Spleen (tissue), 11 donors: ENCODE measurements around the gene FCSK. TPM values are rescaled to one million over a fixed set of nuclear protein-coding genes. Genes with fewer than 3 reads are reported as not detected.
"Not testable (repeated sequence)": the region's sequence is repeated elsewhere in the genome, so short reads cannot be mapped to it uniquely, and the experiment has no call there.

Source experiments
- DNase-seq: peaks from one replicate; pipeline ENCODE4 v3.0.0-alpha.2; 2020
- H3K27ac ChIP-seq, 8 donors: fragments of 200-600 bp; sonication (generic) in 7 of 8; 1 replicate in 4 of 8; 2 replicates in 4 of 8; pipeline versions ENCODE4 v1.5.0 to v1.8.0; 2016 to 2021; ENCODE audit warnings: inconsistent platforms in 4 of 8, mild to moderate bottlenecking in 4 of 8, moderate library complexity in 1 of 8
- H3K27me3 ChIP-seq, 7 donors: fragments of 200-600 bp; sonication (generic) in 6 of 7; replicated peaks in 1 of 7; 1 replicate in 4 of 7; 2 replicates in 3 of 7; pipeline versions ENCODE4 v1.5.0 to v1.8.0; 2016 to 2021; ENCODE audit warnings: inconsistent platforms in 3 of 7, mild to moderate bottlenecking in 1 of 7
- H3K36me3 ChIP-seq, 6 donors: fragments of 200-600 bp; sonication (generic) in 5 of 6; 1 replicate in 4 of 6; 2 replicates in 2 of 6; pipeline versions ENCODE4 v1.5.0 to v1.8.0; 2016 to 2021; ENCODE audit warnings: inconsistent platforms in 2 of 6
- H3K4me1 ChIP-seq, 6 donors: fragments of 200-600 bp; sonication (generic) in 5 of 6; 1 replicate in 3 of 6; 2 replicates in 3 of 6; pipeline versions ENCODE4 v1.5.0 to v1.8.0; 2016 to 2021; ENCODE audit warnings: inconsistent platforms in 3 of 6
- H3K4me3 ChIP-seq, 8 donors: fragments of 200-600 bp; sonication (generic) in 7 of 8; 1 replicate in 4 of 8; 2 replicates in 4 of 8; pipeline versions ENCODE4 v1.5.0 to v1.8.0; 2016 to 2021; ENCODE audit warnings: inconsistent platforms in 4 of 8, mild to moderate bottlenecking in 4 of 8, moderate library complexity in 2 of 8
- H3K9me3 ChIP-seq, 8 donors: fragments of 200-600 bp; sonication (generic) in 7 of 8; 1 replicate in 4 of 8; 2 replicates in 4 of 8; pipeline versions ENCODE4 v1.5.0 to v1.8.0; 2016 to 2021; ENCODE audit warnings: inconsistent platforms in 4 of 8
- CTCF ChIP-seq, 11 experiments: fragments of 200-600 bp in 7 of 11; fragments of 450-650 bp in 4 of 11; sonication (generic) in 4 of 11; IDR thresholded peaks in 8 of 11; conservative IDR thresholded peaks in 3 of 11; 1 replicate in 7 of 11; 2 replicates in 4 of 11; pipeline versions ENCODE4 v1.4.0 to v1.8.0; 2016 to 2021; ENCODE audit warnings: antibody characterized with exemption in 11 of 11, inconsistent platforms in 4 of 11, mild to moderate bottlenecking in 1 of 11
- POLR2A ChIP-seq, 3 donors: fragments of 450-650 bp; IDR thresholded peaks; one replicate each; pipeline ENCODE4 v1.5.1; 2017; ENCODE audit warnings: antibody characterized with exemption in 3 of 3, mild to moderate bottlenecking in 1 of 3
- POLR2AphosphoS5 ChIP-seq, 3 donors: sonication (generic); formaldehyde crosslinking; IDR thresholded peaks; one replicate each; pipeline ENCODE4 v1.5.1; 2017; ENCODE audit warnings: antibody characterized with exemption in 3 of 3
- whole genome bisulfite sequencing, 5 donors: extraction: QIAGEN DNeasy Blood & Tissue Kit in 3 of 5; methylation state at CpG; one replicate each; pipeline versions ENCODE4 v1.1.5 to v1.1.7; 2013 to 2018; 5-methylcytosine and 5-hydroxymethylcytosine counted together
- intact Hi-C: fragments of 100-400 bp; cut with DNase I; formaldehyde crosslinking; loops from one replicate; pipeline ENCODE4 v1.15.0; 2023; ENCODE audit warnings: low total_unique reads
- polyA plus RNA-seq, 3 donors: library from polyadenylated mRNA; stranded (reverse); fragments of 200-250 nt; gene quantifications; one replicate each; pipeline ENCODE4 v1.2.1, GENCODE V29; 2013
- total RNA-seq, 7 donors: library from RNA; depleted of rRNA in 3 of 7; stranded (reverse); fragments of >200 nt in 3 of 7; fragmentation: NEBNext Ultra II Directional in 4 of 7; extraction: Animal tissue kit (Norgen Biotek cat#: 25700) in 4 of 7; gene quantifications; one replicate each; pipeline versions ENCODE4 v1.1.0 to v1.2.1, GENCODE V29; 2016 to 2021
- donor health status: healthy with polysubstance abuse.
- donor health status: DM: no; HTN: no; CAD: no; lungs with moderate emphysema.
- donor health status: DM: no; HTN: no; CAD: no.
- donor health status: Bipolar disorder and iron deficiency.
- donor health status: healthy.
- donor health status: DM: no; HTN: no; CAD: no.
- donor health status: DM: yes; HTN: yes; CAD: no.

FCSK gene
- total and polyA plus RNA-seq, 10 donors: 8.1 to 31.9 (median 23.5) TPM

- Histone ChIP-seq H3K27ac (no peak overlapping the region), H3K27me3 (no peaks in the 10 kb centered on the region), H3K9me3 (no peaks in the 10 kb centered on the region), H3K4me3 (no peak overlapping the region), H3K4me1 (peaks cover 8 to 24% (median 18%) of the 10 kb centered on the region in 6 donors), H3K36me3 (no peaks in the 10 kb centered on the region)
- 92 to 99% (median 94%) methylated on average over 7 of the region's 7 CpGs for WGBS, 5 donors
- DNase-seq: no peak
- no peak for TF ChIP-seq CTCF (IDR thresholded peaks at IDR 0.05 in 8 of 11, conservative IDR thresholded peaks at IDR 0.05 in 3 of 11)
- no peak for TF ChIP-seq POLR2A (IDR thresholded peaks at IDR 0.05)
- TF ChIP-seq POLR2AphosphoS5 (IDR thresholded peaks at IDR 0.05): no peak
- intact Hi-C loops: no loop called here
Measured at GRCh38 chr16:70442344-70442743, 12.1 kb upstream of the FCSK start.

- TF ChIP-seq POLR2AphosphoS5 (IDR thresholded peaks at IDR 0.05) (no peak), POLR2A (IDR thresholded peaks at IDR 0.05) (no peak), CTCF (IDR thresholded peaks at IDR 0.05 in 8 of 11, conservative IDR thresholded peaks at IDR 0.05 in 3 of 11) (no peak)
Measured at GRCh38 chr16:70444249-70445063, 9.9 kb upstream of the FCSK start.

GRCh38 chr16:70448075-70448474 is 6.3 kb upstream of the FCSK start:
- Histone ChIP-seq H3K9me3 (no peaks in the 10 kb centered on the region), H3K4me1 (peaks cover 0 to 2% (median 0%) of the 10 kb centered on the region in 6 donors), H3K4me3 (no peak overlapping the region), H3K27me3 (peaks cover 0 to 8% (median 0%) of the 10 kb centered on the region in 7 donors), H3K27ac (no peak overlapping the region), H3K36me3 (no peaks in the 10 kb centered on the region)
- TF ChIP-seq CTCF (IDR thresholded peaks at IDR 0.05 in 8 of 11, conservative IDR thresholded peaks at IDR 0.05 in 3 of 11): no peak
- DNase-seq: no peak
- WGBS, 5 donors: 89 to 95% (median 90%) methylated on average over 6 of the region's 6 CpGs
- intact Hi-C loops: no loop called here

More at GRCh38 chr16:70444249-70445063, 9.9 kb upstream of the FCSK start:
- DNase-seq: no peak
- intact Hi-C loops: no loop called here
- Histone ChIP-seq H3K36me3 (no peaks in the 10 kb centered on the region), H3K27me3 (no peaks in the 10 kb centered on the region), H3K4me1 (peaks cover 0 to 9% (median 6%) of the 10 kb centered on the region in 6 donors), H3K9me3 (no peaks in the 10 kb centered on the region), H3K27ac (no peak overlapping the region), H3K4me3 (no peak overlapping the region)
- WGBS, 5 donors: 86 to 95% (median 90%) methylated on average over 4 of the region's 4 CpGs

- H3K9me3 ChIP-seq, H3K36me3 ChIP-seq, H3K27me3 ChIP-seq, H3K27ac ChIP-seq, DNase-seq: not testable (repeated sequence)
- Histone ChIP-seq H3K4me3 (peak overlapping the region in 2 of 8 donors; percentile 20 to 28), H3K4me1 (peaks cover 4 to 20% (median 15%) of the 10 kb centered on the region in 6 donors)
- intact Hi-C loops: loop anchor here (10.0 kb wide), 1 partner anchor 46 kb away; no protein-coding TSS in a partner anchor
- WGBS, 5 donors: 79 to 83% (median 82%) methylated on average over 36 to 37 of the region's 37 CpGs
Measured at GRCh38 chr16:70450142-70451003, 4.0 kb upstream of the FCSK start.

- DNase-seq, H3K27me3 ChIP-seq, H3K36me3 ChIP-seq, H3K27ac ChIP-seq, H3K9me3 ChIP-seq: not testable (repeated sequence)
- 53 to 66% (median 59%) methylated on average over 15 to 25 of the region's 25 CpGs for WGBS, 5 donors
- H3K4me3 ChIP-seq: peak overlapping the region in 2 of 8 donors; percentile 20 to 28
- intact Hi-C loops: loop anchor here (10.0 kb wide), 1 partner anchor 46 kb away; no protein-coding TSS in a partner anchor
- H3K4me1 ChIP-seq: peaks cover 4 to 26% (median 21%) of the 10 kb centered on the region in 6 donors
Measured at GRCh38 chr16:70451004-70451340, 3.4 kb upstream of the FCSK start.
